HG03280 (cell line): ENCODE measurements around the gene CPLX1.
"Not testable (repeated sequence)": the region's sequence is repeated elsewhere in the genome, so short reads cannot be mapped to it uniquely, and the experiment has no call there.

Experiments used
- ATAC-seq: cut with Tn5 transposase; IDR thresholded peaks from one replicate; pipeline ENCODE4 v1.9.1; 2021; ENCODE audit warnings: mild to moderate bottlenecking, moderate library complexity; ENCODE audit not compliant: unreplicated experiment

CPLX1 gene

GRCh38 chr4:740656-741282, 85.2 kb downstream of the CPLX1 start:
- ATAC-seq, result no peak

GRCh38 chr4:740011-740410, 85.9 kb downstream of the CPLX1 start:
- no peak for ATAC-seq

- no peak for ATAC-seq
Observed at GRCh38 chr4:739569-739968, 86.4 kb downstream of the CPLX1 start.

GRCh38 chr4:738781-739280, 87.1 kb downstream of the CPLX1 start:
- ATAC-seq, result no peak

GRCh38 chr4:736561-736960, 89.4 kb downstream of the CPLX1 start:
- not testable (repeated sequence) for ATAC-seq

- ATAC-seq, result no peak
Observed at GRCh38 chr4:735583-735982, 90.3 kb downstream of the CPLX1 start.
